Activated B cell treated with CpG ODN at 0.5 μM for 24 hours (primary cell): ENCODE measurements around the gene RUSC1. TPM values are rescaled to one million over a fixed set of nuclear protein-coding genes. Genes with fewer than 3 reads are reported as not detected.

ENCODE experiments used
- ATAC-seq: fragments of 200-7000 bp; cut with Tn5 transposase; one replicate; pipeline ENCODE4 v1.10.0; 2021; ENCODE audit warnings: low read depth, mild to moderate bottlenecking, moderate library complexity
- CTCF ChIA-PET: fragments of 350-600 bp; sonication (Branson Sonifier 250); formaldehyde crosslinking; loops from one replicate; lab custom pipeline; 2021; ENCODE audit warnings: antibody characterized with exemption; lab: Charles Lee
- POLR2A ChIA-PET: fragments of 350-600 bp; sonication (Branson Sonifier 250); formaldehyde crosslinking; loops from one replicate; lab custom pipeline; 2021; ENCODE audit warnings: antibody characterized with exemption; lab: Charles Lee
- DNase-seq: peaks from one replicate; pipeline ENCODE4 v3.0.0; 2022
- H3K27ac Mint-ChIP-seq: one replicate; pipeline ENCODE4 v1.8.0; 2020; ENCODE audit warnings: mixed read lengths
- H3K27me3 Mint-ChIP-seq: one replicate; pipeline ENCODE4 v1.8.0; 2021; ENCODE audit warnings: mixed read lengths
- H3K36me3 Mint-ChIP-seq: one replicate; pipeline ENCODE4 v1.8.0; 2021; ENCODE audit warnings: low read depth, mixed read lengths
- H3K4me1 Mint-ChIP-seq: one replicate; pipeline ENCODE4 v1.8.0; 2021; ENCODE audit warnings: mixed read lengths
- H3K4me3 Mint-ChIP-seq: one replicate; pipeline ENCODE4 v1.8.0; 2020; ENCODE audit warnings: mild to moderate bottlenecking, mixed read lengths
- H3K9me3 Mint-ChIP-seq: one replicate; pipeline ENCODE4 v1.8.0; 2020; ENCODE audit warnings: mixed read lengths
- CTCF ChIP-seq: fragments of 200-600 bp; IDR thresholded peaks from one replicate; pipeline ENCODE4 v1.8.0; 2022; ENCODE audit warnings: antibody characterized with exemption, mild to moderate bottlenecking
- intact Hi-C: fragments of 100-400 bp; cut with micrococcal nuclease; formaldehyde crosslinking; loops from one replicate; pipeline ENCODE4 v1.15.1; 2024
- total RNA-seq: library from RNA; stranded (reverse); gene quantifications from 2 replicates; pipeline ENCODE4 v1.2.3, GENCODE V29; 2022

Gene RUSC1
- total RNA-seq, 1 donor from 2014 or later, result 15.0 TPM

- intact Hi-C loops, result no loop called here
- no peak for DNase-seq
- H3K36me3 Mint-ChIP-seq, result peaks cover 43% of the 10 kb centered on the region
- H3K27ac Mint-ChIP-seq, result no peak overlapping the region
- ChIA-PET CTCF (interaction anchor here (1.3 kb wide), 1 partner anchor 185 kb away, joined by 3 read pairs; no protein-coding TSS in a partner anchor), POLR2A (interaction anchor here (0.6 kb wide), 1 partner anchor 66 kb away, joined by 3 read pairs; no protein-coding TSS in a partner anchor)
- no peak for ATAC-seq
- H3K9me3 Mint-ChIP-seq, result no peaks in the 10 kb centered on the region
- H3K4me3 Mint-ChIP-seq, result no peak overlapping the region
- no peak for TF ChIP-seq CTCF
- peaks cover 35% of the 10 kb centered on the region for H3K4me1 Mint-ChIP-seq
- H3K27me3 Mint-ChIP-seq, result no peaks in the 10 kb centered on the region
Measured at GRCh38 chr1:155318082-155318481, 2.6 kb upstream of the RUSC1 start.

GRCh38 chr1:155319536-155319935, 1.2 kb upstream of the RUSC1 start:
- ATAC-seq, result no peak

GRCh38 chr1:155320252-155320651, 442 bp upstream of the RUSC1 start:
- no peak for DNase-seq
- intact Hi-C loops, result loop anchor here (5.0 kb wide), 2 partner anchors 128 to 233 kb away; no protein-coding TSS in a partner anchor
- Mint-ChIP-seq H3K36me3 (peaks cover 31% of the 10 kb centered on the region), H3K4me1 (peaks cover 35% of the 10 kb centered on the region), H3K27me3 (no peaks in the 10 kb centered on the region), H3K27ac (no peak overlapping the region), H3K4me3 (peak overlapping the region; percentile 74), H3K9me3 (no peaks in the 10 kb centered on the region)
- TF ChIP-seq CTCF, result no peak
- ChIA-PET CTCF (interaction anchor here (1.5 to 5.9 kb wide), 3 partner anchors 12 to 113 kb away, joined by 4 to 79 read pairs (median 6); partner anchors contain the start of genes FDPS and THBS3), POLR2A (interaction anchor here (0.7 to 3.4 kb wide), 6 partner anchors 9 to 65 kb away, joined by 3 to 12 read pairs (median 6); partner anchors contain the start of genes CLK2, ENTREP3, FDPS and SCAMP3)
- no peak for ATAC-seq

More at GRCh38 chr1:155319536-155319935, 1.2 kb upstream of the RUSC1 start:
- Mint-ChIP-seq H3K27ac (no peak overlapping the region), H3K4me3 (no peak overlapping the region), H3K4me1 (peaks cover 35% of the 10 kb centered on the region), H3K9me3 (no peaks in the 10 kb centered on the region), H3K27me3 (no peaks in the 10 kb centered on the region), H3K36me3 (peaks cover 37% of the 10 kb centered on the region)
- ChIA-PET POLR2A (interaction anchor here (1.5 to 2.1 kb wide), 2 partner anchors 9 to 12 kb away, joined by 5 to 12 read pairs; partner anchors contain the start of gene FDPS), CTCF (interaction anchor here (1.5 to 5.9 kb wide), 3 partner anchors 11 to 112 kb away, joined by 4 to 79 read pairs (median 6); partner anchors contain the start of genes FDPS and THBS3)
- intact Hi-C loops, result no loop called here
- no peak for TF ChIP-seq CTCF
- no peak for DNase-seq

- peaks cover 39% of the 10 kb centered on the region for H3K4me1 Mint-ChIP-seq
- POLR2A ChIA-PET, result interaction anchor here (1.0 to 3.4 kb wide), 11 partner anchors 14 to 241 kb away, joined by 3 to 39 read pairs (median 7); partner anchors contain the start of genes CLK2, ENTREP3, FDPS and HCN3
- CTCF ChIA-PET, result interaction anchor here (0.8 to 5.9 kb wide), 6 partner anchors 14 to 182 kb away, joined by 3 to 79 read pairs (median 10); partner anchors contain the start of genes CLK2 and FDPS
Measured at GRCh38 chr1:155321639-155322503, 1.2 kb downstream of the RUSC1 start.

More at GRCh38 chr1:155321639-155322503, 1.2 kb downstream of the RUSC1 start:
- peak overlapping the region; percentile 74 for H3K4me3 Mint-ChIP-seq
- ATAC-seq (no peak), DNase-seq (no peak)
- no peak overlapping the region for H3K27ac Mint-ChIP-seq
- H3K9me3 Mint-ChIP-seq, result no peaks in the 10 kb centered on the region
- intact Hi-C loops, result loop anchor here (5.0 kb wide), 2 partner anchors 130 to 235 kb away; no protein-coding TSS in a partner anchor
- H3K36me3 Mint-ChIP-seq, result peaks cover 25% of the 10 kb centered on the region
- no peaks in the 10 kb centered on the region for H3K27me3 Mint-ChIP-seq
- no peak for TF ChIP-seq CTCF
